NCI-H1930 (cell line): ENCODE data around the gene THOC6.

ENCODE experiments used
- DNase-seq, 2 experiments: peaks; one replicate each; lab custom pipeline; 2025; lab: John Stamatoyannopoulos, UW

THOC6 gene

GRCh38 chr16:3023669-3024478, at the start of gene THOC6, which contains the start of gene HCFC1R1:
TSS of gene THOC6 (plus strand) at chr16:3024035. CDS start at chr16:3024327, 292 bp downstream.
TSS of gene HCFC1R1 (minus strand) at chr16:3023942. CDS start at chr16:3023941, 1 bp downstream.
- peak; percentile 95 to 98 for DNase-seq

- no peak for DNase-seq
These were observed 49.3 kb upstream of the THOC6 start for GRCh38 chr16:2974319-2975056.

- no peak for DNase-seq
These were observed 48.6 kb upstream of the THOC6 start for GRCh38 chr16:2975161-2975795.

GRCh38 chr16:2976201-2976600, 47.6 kb upstream of the THOC6 start:
- no peak for DNase-seq

GRCh38 chr16:2976673-2977072, 47.2 kb upstream of the THOC6 start:
- DNase-seq: no peak

- DNase-seq: no peak
These were observed 46.4 kb upstream of the THOC6 start for GRCh38 chr16:2977440-2977839.

GRCh38 chr16:2979669-2980226, 44.1 kb upstream of the THOC6 start:
- no peak for DNase-seq

- DNase-seq: peak; percentile 87 to 93
These were observed 43.3 kb upstream of the THOC6 start, which contains the start of gene PKMYT1 for GRCh38 chr16:2980227-2981176. TSS of gene PKMYT1 (minus strand) at chr16:2980446. CDS start at chr16:2979657, 789 bp downstream.

- no peak for DNase-seq
These were observed 42.5 kb upstream of the THOC6 start for GRCh38 chr16:2981177-2981898.

- DNase-seq: no peak
These were observed 42.0 kb upstream of the THOC6 start for GRCh38 chr16:2981899-2982250.

GRCh38 chr16:2982402-2982801, 41.4 kb upstream of the THOC6 start:
- DNase-seq: no peak

GRCh38 chr16:2983706-2984136, 40.1 kb upstream of the THOC6 start:
- DNase-seq: peak; percentile 62 to 79

- no peak for DNase-seq
These were observed 38.4 kb upstream of the THOC6 start for GRCh38 chr16:2985462-2985861.

- no peak for DNase-seq
These were observed 37.9 kb upstream of the THOC6 start for GRCh38 chr16:2985893-2986355.

- no peak for DNase-seq
These were observed 37.1 kb upstream of the THOC6 start for GRCh38 chr16:2986623-2987188.

GRCh38 chr16:2987286-2987685, 36.5 kb upstream of the THOC6 start:
- DNase-seq: no peak

- no peak for DNase-seq
These were observed 36.0 kb upstream of the THOC6 start for GRCh38 chr16:2987833-2988232.

GRCh38 chr16:2988590-2989099, 35.2 kb upstream of the THOC6 start:
- no peak for DNase-seq

- DNase-seq: no peak
These were observed 32.9 kb upstream of the THOC6 start for GRCh38 chr16:2990891-2991290.
